H9 (cell line): ENCODE data around the gene METTL4. TPM values are rescaled to one million over a fixed set of nuclear protein-coding genes. Genes with fewer than 3 reads are reported as not detected.

Experiments used
- DNase-seq: peaks from one replicate; pipeline ENCODE4 v3.0.0-alpha.2; 2017
- H2AFZ ChIP-seq: one replicate; pipeline ENCODE4 v1.6.1; 2013; ENCODE audit warnings: mild to moderate bottlenecking, low read length, control low read depth, moderate library complexity
- H2AK5ac ChIP-seq: 2 replicates; pipeline ENCODE4 v1.6.1; 2013; ENCODE audit warnings: low read length, control low read depth, mixed read lengths; ENCODE audit not compliant: insufficient read length
- H2BK120ac ChIP-seq: one replicate; pipeline ENCODE4 v1.6.1; 2013; ENCODE audit warnings: low read depth, mild to moderate bottlenecking, low read length, control low read depth, inconsistent platforms; ENCODE audit not compliant: poor library complexity, severe bottlenecking
- H2BK12ac ChIP-seq: 2 replicates; pipeline ENCODE4 v1.6.1; 2013; ENCODE audit warnings: low read length, control low read depth, mixed read lengths, low read depth; ENCODE audit not compliant: insufficient read length
- H2BK15ac ChIP-seq: 2 replicates; pipeline ENCODE4 v1.6.1; 2013; ENCODE audit warnings: low read depth, low read length, control low read depth
- H2BK20ac ChIP-seq: one replicate; pipeline ENCODE4 v1.6.1; 2013; ENCODE audit warnings: low read depth, mild to moderate bottlenecking, low read length, control low read depth, inconsistent platforms; ENCODE audit not compliant: poor library complexity, severe bottlenecking
- H2BK5ac ChIP-seq: 2 replicates; pipeline ENCODE4 v1.6.1; 2013; ENCODE audit warnings: low read length, control low read depth, mixed read lengths; ENCODE audit not compliant: insufficient read length
- H3K14ac ChIP-seq: 2 replicates; pipeline ENCODE4 v1.6.1; 2013; ENCODE audit warnings: low read length, control low read depth; ENCODE audit not compliant: insufficient read depth
- H3K18ac ChIP-seq: 2 replicates; pipeline ENCODE4 v1.6.1; 2013; ENCODE audit warnings: low read depth, mild to moderate bottlenecking, mixed read lengths, low read length, control low read depth; ENCODE audit not compliant: insufficient read length
- H3K23ac ChIP-seq: 2 replicates; pipeline ENCODE4 v1.6.1; 2013; ENCODE audit warnings: low read length, control low read depth, mixed read lengths, low read depth; ENCODE audit not compliant: insufficient read length
- H3K23me2 ChIP-seq: 2 replicates; pipeline ENCODE4 v1.6.1; 2013; ENCODE audit warnings: low read depth, mild to moderate bottlenecking, mixed read lengths, low read length, control low read depth; ENCODE audit not compliant: insufficient read length, poor library complexity, severe bottlenecking
- H3K27ac ChIP-seq: 2 replicates; pipeline ENCODE4 v1.5.1; 2013; ENCODE audit warnings: low read length, control low read depth, mixed read lengths, low read depth; ENCODE audit not compliant: insufficient read length
- H3K27me3 ChIP-seq: 2 replicates; pipeline ENCODE4 v1.6.1; 2013; ENCODE audit warnings: low read length, control low read depth, inconsistent platforms; ENCODE audit not compliant: insufficient read depth
- H3K4ac ChIP-seq: 2 replicates; pipeline ENCODE4 v1.6.1; 2013; ENCODE audit warnings: low read depth, mild to moderate bottlenecking, control low read depth, inconsistent platforms, low read length, moderate library complexity
- H3K4me1 ChIP-seq: 2 replicates; pipeline ENCODE4 v1.6.1; 2013; ENCODE audit warnings: low read length, control low read depth, inconsistent platforms; ENCODE audit not compliant: insufficient read depth
- H3K4me2 ChIP-seq: 2 replicates; pipeline ENCODE4 v1.6.1; 2013; ENCODE audit warnings: low read length, control low read depth, mixed read lengths; ENCODE audit not compliant: insufficient read length, insufficient read depth
- H3K56ac ChIP-seq: 2 replicates; pipeline ENCODE4 v1.6.1; 2013; ENCODE audit warnings: low read depth, mild to moderate bottlenecking, mixed read lengths, low read length, control low read depth; ENCODE audit not compliant: insufficient read length
- H3K79me1 ChIP-seq: 2 replicates; pipeline ENCODE4 v1.6.1; 2013; ENCODE audit warnings: low read depth, mild to moderate bottlenecking, moderate library complexity, low read length, control low read depth, inconsistent platforms; ENCODE audit not compliant: insufficient read depth, poor library complexity, severe bottlenecking
- H3K79me2 ChIP-seq: 2 replicates; pipeline ENCODE4 v1.6.1; 2013; ENCODE audit warnings: low read length, control low read depth, inconsistent platforms; ENCODE audit not compliant: insufficient read depth
- H3K9ac ChIP-seq: 2 replicates; pipeline ENCODE4 v1.6.1; 2013; ENCODE audit warnings: low read length, control low read depth, mixed read lengths; ENCODE audit not compliant: insufficient read length; ENCODE audit errors: extremely low read depth
- H3K9me3 ChIP-seq: one replicate; pipeline ENCODE4 v1.6.1; 2013; ENCODE audit warnings: low read depth, low read length, inconsistent platforms; ENCODE audit not compliant: control insufficient read depth
- H3T11ph ChIP-seq: one replicate; pipeline ENCODE4 v1.6.1; 2013; ENCODE audit warnings: mild to moderate bottlenecking, low read length, control low read depth, inconsistent platforms
- H4K20me1 ChIP-seq: one replicate; pipeline ENCODE4 v1.6.1; 2013; ENCODE audit not compliant: control insufficient read depth, insufficient read length, insufficient read depth
- H4K5ac ChIP-seq: 2 replicates; pipeline ENCODE4 v1.6.1; 2013; ENCODE audit warnings: low read depth, mild to moderate bottlenecking, mixed read lengths, low read length, control low read depth; ENCODE audit not compliant: insufficient read length
- H4K8ac ChIP-seq: replicated peaks from 2 replicates; pipeline ENCODE4 v1.6.1; 2013; ENCODE audit warnings: low read length, control low read depth, mixed read lengths, low read depth; ENCODE audit not compliant: insufficient read length
- H4K91ac ChIP-seq: 2 replicates; pipeline ENCODE4 v1.6.1; 2013; ENCODE audit warnings: low read depth, mild to moderate bottlenecking, moderate library complexity, mixed read lengths, low read length, control low read depth; ENCODE audit not compliant: insufficient read length
- H3K27ac Mint-ChIP-seq, 3 experiments: 2 replicates in 2 of 3; 3 replicates in 1 of 3; pipeline ENCODE4 v1.8.0; 2020 to 2021; ENCODE audit warnings: mixed read lengths in 3 of 3, mild to moderate bottlenecking in 1 of 3, moderate library complexity in 1 of 3
- H3K27me3 Mint-ChIP-seq: 2 replicates; pipeline ENCODE4 v1.8.0; 2021; ENCODE audit warnings: low read depth, mild to moderate bottlenecking, moderate library complexity, mixed read lengths
- H3K36me3 Mint-ChIP-seq, 3 experiments: 2 replicates in 2 of 3; 3 replicates in 1 of 3; pipeline ENCODE4 v1.8.0; 2020 to 2021; ENCODE audit warnings: low read depth in 3 of 3, mixed read lengths in 3 of 3; ENCODE audit not compliant: insufficient read depth in 1 of 3
- H3K4me1 Mint-ChIP-seq, 2 experiments: 2 replicates each; pipeline ENCODE4 v1.8.0; 2020; ENCODE audit warnings: mixed read lengths in 2 of 2
- H3K4me3 Mint-ChIP-seq, 2 experiments: 2 replicates in 1 of 2; 3 replicates in 1 of 2; pipeline ENCODE4 v1.8.0; 2020 to 2021; ENCODE audit warnings: mild to moderate bottlenecking in 2 of 2, mixed read lengths in 2 of 2, moderate library complexity in 1 of 2
- H3K9me3 Mint-ChIP-seq, 2 experiments: 2 replicates in 1 of 2; 3 replicates in 1 of 2; pipeline ENCODE4 v1.8.0; 2020; ENCODE audit warnings: mild to moderate bottlenecking in 2 of 2, mixed read lengths in 2 of 2, moderate library complexity in 1 of 2
- WGBS: extraction: QIAGEN DNeasy Blood & Tissue Kit; methylation state at CpG from one replicate; pipeline ENCODE4 v1.1.7; 2013; ENCODE audit warnings: missing lambda C conversion rate, low lambda C conversion rate, mixed read lengths; ENCODE audit not compliant: insufficient read length; ENCODE audit errors: extremely low coverage; 5-methylcytosine and 5-hydroxymethylcytosine counted together
- total RNA-seq: library from RNA; stranded (reverse); gene quantifications from 2 replicates; pipeline ENCODE4 v1.2.1, GENCODE V29; 2021
- TF ChIP-seq, protein P1 (sequence below): fragments of 200-600 bp; sonication (generic); conservative IDR thresholded peaks from 3 replicates; pipeline ENCODE4 v1.8.0; 2021; ENCODE audit warnings: antibody characterized with exemption, mild to moderate bottlenecking

Gene METTL4
- total RNA-seq, 1 experiment from 2014 or later, result 14.2 TPM

DNA sequence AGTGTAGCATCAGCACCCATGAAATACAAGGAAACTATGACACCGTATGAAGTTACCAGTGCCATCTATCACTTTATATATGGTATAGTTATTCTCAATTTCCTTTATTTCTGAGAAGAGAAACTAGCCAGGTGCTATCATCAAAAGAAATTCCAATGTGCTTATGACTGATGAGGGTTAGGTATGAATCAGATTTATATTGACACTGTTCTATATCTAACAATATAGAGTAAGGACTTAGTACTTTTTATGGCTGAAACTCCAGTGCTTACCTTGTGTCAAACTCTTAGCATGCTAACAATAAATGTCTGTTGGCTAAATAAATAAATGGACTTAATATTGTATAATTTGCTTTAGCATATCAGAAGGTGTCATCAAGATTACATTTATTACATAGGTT, 6.9 kb downstream of the METTL4 start:
- no peak overlapping the region for H3K27ac Mint-ChIP-seq

More for the DNA sequence above, 6.9 kb downstream of the METTL4 start:
- H3K36me3 Mint-ChIP-seq, result peaks cover 2 to 32% (median 19%) of the 10 kb centered on the region in 3 experiments; a peak in 5 of 7 replicates
- Histone ChIP-seq H3K18ac (no peak overlapping the region), H3K27ac (no peak overlapping the region), H3K9me3 (no peaks in the 10 kb centered on the region), H3T11ph (no peak overlapping the region), H2AK5ac (no peak overlapping the region), H3K79me2 (peaks cover 1% of the 10 kb centered on the region; the same call in 1 of the 2 replicates), H3K56ac (no peak overlapping the region), H4K91ac (no peak overlapping the region), H3K9ac (no peak overlapping the region), H3K4me2 (no peak overlapping the region), H4K5ac (no peak overlapping the region), H4K20me1 (no peaks in the 10 kb centered on the region), H3K27me3 (no peaks in the 10 kb centered on the region), H3K4ac (no peak overlapping the region), H2BK120ac (no peak overlapping the region), H3K4me1 (no peaks in the 10 kb centered on the region), H3K23ac (no peak overlapping the region), H3K23me2 (no peaks in the 10 kb centered on the region), H2BK15ac (no peak overlapping the region), H2BK12ac (no peak overlapping the region), H2AFZ (no peak overlapping the region), H3K14ac (no peak overlapping the region), H2BK5ac (no peak overlapping the region), H2BK20ac (no peak overlapping the region), H4K8ac (no peak overlapping the region), H3K79me1 (no peaks in the 10 kb centered on the region)
- WGBS, result no CpG with 5 or more reads among the region's 1 CpG
- no peaks in the 10 kb centered on the region for H3K27me3 Mint-ChIP-seq
- TF ChIP-seq, protein P1, sequence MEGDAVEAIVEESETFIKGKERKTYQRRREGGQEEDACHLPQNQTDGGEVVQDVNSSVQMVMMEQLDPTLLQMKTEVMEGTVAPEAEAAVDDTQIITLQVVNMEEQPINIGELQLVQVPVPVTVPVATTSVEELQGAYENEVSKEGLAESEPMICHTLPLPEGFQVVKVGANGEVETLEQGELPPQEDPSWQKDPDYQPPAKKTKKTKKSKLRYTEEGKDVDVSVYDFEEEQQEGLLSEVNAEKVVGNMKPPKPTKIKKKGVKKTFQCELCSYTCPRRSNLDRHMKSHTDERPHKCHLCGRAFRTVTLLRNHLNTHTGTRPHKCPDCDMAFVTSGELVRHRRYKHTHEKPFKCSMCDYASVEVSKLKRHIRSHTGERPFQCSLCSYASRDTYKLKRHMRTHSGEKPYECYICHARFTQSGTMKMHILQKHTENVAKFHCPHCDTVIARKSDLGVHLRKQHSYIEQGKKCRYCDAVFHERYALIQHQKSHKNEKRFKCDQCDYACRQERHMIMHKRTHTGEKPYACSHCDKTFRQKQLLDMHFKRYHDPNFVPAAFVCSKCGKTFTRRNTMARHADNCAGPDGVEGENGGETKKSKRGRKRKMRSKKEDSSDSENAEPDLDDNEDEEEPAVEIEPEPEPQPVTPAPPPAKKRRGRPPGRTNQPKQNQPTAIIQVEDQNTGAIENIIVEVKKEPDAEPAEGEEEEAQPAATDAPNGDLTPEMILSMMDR, result no peak
- peaks cover 6% of the 10 kb centered on the region in 2 experiments for H3K4me1 Mint-ChIP-seq
- H3K9me3 Mint-ChIP-seq, result no peaks in the 10 kb centered on the region
- no peak overlapping the region for H3K4me3 Mint-ChIP-seq
- no peak for DNase-seq
